Testis (tissue), 2 donors: Measurements from ENCODE around the gene GTF3C2.

Source experiments
- CTCF ChIP-seq, 3 experiments: fragments of 450-650 bp in 2 of 3; fragments of 200-600 bp in 1 of 3; sonication (generic) in 1 of 3; IDR thresholded peaks; one replicate each; pipeline ENCODE4 v1.5.1; 2016 to 2019; ENCODE audit warnings: antibody characterized with exemption in 3 of 3, mild to moderate bottlenecking in 2 of 3, moderate library complexity in 1 of 3
- POLR2A ChIP-seq: fragments of 450-650 bp; IDR thresholded peaks from one replicate; pipeline ENCODE4 v1.6.1; 2017; ENCODE audit warnings: antibody characterized with exemption, mild to moderate bottlenecking, moderate library complexity

- TF ChIP-seq CTCF (IDR thresholded peaks at IDR 0.05) (no peak), POLR2A (no peak)
Observed at GRCh38 chr2:27369471-27370025, 13.0 kb upstream of the GTF3C2 start.
